Stimulated activated CD4-positive, alpha-beta T cell treated with anti-CD3 and anti-CD28 coated beads, Interleukin-12 subunit alpha, Interleukin-12 subunit beta, amount 100 ng/mL, for 48 hours (primary cell): ENCODE data around the gene BTBD17.
"Not testable (repeated sequence)": the region's sequence is repeated elsewhere in the genome, so short reads cannot be mapped to it uniquely, and the experiment has no call there.

Experiments
- DNase-seq, 3 donors: peaks; one replicate each; pipeline ENCODE4 v3.0.0-alpha.2; 2020; ENCODE audit warnings: low read depth in 2 of 3, low spot score in 1 of 3

Gene BTBD17, protein sequence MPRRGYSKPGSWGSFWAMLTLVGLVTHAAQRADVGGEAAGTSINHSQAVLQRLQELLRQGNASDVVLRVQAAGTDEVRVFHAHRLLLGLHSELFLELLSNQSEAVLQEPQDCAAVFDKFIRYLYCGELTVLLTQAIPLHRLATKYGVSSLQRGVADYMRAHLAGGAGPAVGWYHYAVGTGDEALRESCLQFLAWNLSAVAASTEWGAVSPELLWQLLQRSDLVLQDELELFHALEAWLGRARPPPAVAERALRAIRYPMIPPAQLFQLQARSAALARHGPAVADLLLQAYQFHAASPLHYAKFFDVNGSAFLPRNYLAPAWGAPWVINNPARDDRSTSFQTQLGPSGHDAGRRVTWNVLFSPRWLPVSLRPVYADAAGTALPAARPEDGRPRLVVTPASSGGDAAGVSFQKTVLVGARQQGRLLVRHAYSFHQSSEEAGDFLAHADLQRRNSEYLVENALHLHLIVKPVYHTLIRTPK

DNA sequence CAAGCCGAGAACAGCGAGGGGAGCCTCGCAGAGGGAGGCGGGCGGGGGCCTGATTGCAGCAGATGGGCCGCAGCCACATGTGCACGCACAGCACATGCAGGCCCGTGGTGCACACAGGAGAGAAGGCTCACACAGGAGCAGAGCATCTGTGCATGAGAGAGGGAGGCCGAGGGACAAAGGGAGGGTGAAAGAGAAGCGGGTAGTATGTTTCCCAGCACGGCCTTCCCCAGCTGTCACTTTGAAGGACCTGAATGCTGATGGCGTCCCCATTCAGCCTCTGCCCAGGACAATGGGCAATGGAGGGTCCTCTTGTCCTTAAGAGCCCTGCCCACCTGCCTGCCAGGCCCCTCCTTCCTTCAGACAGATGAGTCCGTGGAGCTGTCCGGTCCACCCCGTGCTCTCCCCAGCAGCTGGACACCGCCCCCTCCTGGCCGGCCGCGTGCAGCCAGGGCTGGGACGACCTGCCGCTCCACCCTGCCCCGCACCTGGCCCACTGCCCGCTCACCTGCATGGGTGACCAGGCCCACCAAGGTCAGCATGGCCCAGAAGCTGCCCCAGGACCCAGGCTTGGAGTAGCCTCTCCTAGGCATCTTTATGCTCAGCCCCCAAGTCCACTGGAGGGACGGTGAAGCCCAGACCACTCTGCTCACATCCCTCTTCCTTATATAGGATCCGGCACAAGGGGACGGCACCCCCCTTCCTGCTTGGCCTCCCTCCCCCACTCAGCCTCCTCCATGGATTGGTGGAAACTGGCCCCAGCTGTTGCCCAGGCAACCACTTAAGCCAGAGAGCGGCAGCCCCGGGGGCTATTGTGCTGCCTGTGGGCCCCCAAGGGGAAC lies at the start of gene BTBD17:
BTBD17 (minus strand) TSS at position 639 of the 839 bp plus-strand sequence; CDS start at position 590, 49 bp downstream.
- DNase-seq, result no peak

DNA sequence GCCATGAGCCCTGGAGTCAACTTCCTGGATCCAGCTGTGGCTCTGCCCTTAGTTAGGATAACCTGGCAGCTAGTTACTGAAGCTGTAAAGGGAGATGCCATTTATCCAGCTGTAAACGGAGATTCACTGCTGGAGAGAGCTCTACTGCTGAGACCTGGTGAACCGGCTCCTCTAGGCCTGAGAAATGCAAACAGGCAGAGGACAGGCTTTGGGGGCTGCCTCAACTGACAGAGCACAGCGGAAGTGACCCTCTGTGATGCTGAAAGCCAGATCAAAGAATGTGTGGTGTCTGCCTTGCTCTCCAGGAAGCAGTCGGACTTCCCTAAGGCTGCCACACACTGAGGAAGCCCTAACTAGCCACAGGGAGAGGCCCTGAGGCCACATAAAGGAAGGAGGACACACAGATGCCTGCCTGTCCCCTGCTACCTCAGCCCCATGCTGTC lies 48.4 kb upstream of the BTBD17 start:
- DNase-seq, result no peak

DNA sequence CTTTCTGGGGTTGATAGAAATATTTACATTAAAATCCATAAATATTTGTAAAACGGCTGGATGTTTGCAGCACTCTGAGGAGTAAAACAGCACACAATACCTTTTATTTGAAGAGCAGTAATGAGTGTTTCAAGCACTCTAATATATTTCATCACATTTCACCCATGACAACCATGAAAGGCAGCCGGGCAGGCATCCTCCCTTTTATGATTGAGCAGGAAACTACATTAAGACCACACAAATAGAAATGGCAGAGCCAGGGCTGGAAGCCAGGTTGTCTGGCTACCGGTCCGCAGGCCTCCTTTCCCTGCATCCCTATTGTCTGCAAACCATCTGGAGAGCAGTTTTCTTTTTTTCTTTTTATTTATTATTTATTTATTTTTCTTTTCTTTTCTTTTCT lies 47.1 kb upstream of the BTBD17 start:
- no peak for DNase-seq

DNA sequence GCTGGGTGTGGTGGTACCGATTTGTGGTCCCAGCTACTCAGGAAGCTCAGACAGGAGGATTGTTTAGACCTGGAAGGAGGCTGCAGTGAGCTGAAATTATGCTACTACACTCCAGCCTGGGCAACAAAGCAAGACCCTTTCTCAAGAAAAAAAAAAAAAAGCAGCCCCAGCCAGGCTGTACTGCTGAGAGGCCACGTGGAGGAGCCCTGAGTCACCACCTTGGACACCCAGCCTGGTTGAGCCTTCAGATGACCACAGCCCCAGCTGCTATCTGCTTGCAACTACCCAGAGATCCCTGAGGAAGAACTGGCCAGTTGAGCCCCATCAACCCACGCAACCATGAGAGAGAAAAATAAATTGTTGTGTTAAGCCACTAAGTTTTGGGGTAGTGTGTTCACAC lies 46.6 kb upstream of the BTBD17 start:
- DNase-seq, result no peak

DNA sequence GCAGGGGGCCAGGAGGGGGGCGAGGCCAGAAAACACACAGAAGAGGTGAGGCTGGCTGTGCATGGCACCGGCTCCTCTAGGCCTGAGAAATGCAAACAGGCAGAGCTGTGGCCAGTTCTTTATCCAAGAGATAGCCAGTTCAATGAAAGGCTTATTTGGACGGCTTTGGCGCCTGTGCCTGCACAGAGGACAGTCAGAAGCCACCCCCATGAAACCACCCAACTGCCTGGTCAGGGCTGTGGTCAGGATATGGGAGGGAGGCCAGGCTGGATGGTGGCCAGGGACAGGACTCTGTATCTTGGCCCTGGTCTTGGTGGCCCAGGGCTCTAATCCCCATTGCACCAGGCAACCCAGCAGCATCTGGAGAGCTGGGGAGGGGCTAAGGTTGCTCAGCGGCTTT lies 45.7 kb upstream of the BTBD17 start:
- DNase-seq, result no peak

DNA sequence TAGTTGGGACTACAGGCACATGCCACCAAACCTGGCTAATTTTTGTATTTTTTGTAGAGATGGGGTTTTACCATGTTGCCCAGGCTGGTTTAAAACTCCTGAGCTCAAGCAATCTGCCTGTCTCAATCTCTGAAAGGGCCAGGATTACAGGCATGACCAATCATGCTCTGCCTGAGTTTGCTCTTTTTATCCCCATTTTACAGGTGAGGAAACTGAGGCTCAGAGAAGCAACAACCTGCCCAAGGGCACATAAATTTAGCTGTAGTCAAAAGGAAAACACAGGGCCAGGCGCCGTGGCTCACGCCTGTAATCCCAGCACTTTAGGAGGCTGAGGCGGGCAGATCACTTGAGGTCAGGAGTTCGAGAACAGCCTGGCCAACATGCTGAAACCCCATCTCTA lies 43.6 kb upstream of the BTBD17 start:
- not testable (repeated sequence) for DNase-seq

DNA sequence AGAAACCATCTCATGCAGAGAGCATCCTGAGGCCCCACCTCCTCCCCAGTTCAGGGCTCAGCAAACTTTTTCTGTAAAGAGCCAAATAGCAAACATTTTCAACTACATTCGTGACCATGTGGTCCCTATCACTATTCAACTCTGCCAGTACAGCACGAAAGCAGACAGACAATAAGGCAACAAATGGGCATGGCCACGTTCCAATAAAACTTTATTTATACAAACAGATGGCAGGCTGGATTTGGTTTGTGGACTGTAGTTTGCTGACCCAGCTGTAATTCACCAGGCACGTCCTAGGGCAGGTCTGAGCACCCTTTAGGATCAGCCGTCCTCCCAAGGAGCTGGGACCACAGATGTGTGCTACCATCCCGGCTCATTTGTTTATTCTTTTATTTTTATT lies 43.1 kb upstream of the BTBD17 start:
- no peak for DNase-seq

DNA sequence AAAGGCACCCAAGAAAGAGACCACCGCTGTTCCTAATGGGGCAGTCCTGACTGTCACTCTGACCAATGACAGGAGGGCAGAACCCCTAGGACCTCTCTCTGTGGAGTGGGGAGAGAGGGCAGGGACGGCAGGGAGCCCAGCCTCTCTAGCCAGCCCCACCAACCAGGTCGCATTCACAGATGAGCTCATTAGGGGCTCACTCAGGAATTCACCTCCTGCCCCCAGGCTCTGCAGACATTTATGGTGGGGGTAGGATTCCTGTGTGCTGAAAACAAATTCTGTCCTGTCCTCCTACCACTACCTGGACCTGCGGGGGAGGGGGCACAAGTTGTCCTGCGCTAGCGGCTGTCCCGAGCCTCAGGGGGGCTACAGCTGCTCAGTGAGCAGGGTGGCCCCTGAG lies 42.5 kb upstream of the BTBD17 start:
- no peak for DNase-seq

DNA sequence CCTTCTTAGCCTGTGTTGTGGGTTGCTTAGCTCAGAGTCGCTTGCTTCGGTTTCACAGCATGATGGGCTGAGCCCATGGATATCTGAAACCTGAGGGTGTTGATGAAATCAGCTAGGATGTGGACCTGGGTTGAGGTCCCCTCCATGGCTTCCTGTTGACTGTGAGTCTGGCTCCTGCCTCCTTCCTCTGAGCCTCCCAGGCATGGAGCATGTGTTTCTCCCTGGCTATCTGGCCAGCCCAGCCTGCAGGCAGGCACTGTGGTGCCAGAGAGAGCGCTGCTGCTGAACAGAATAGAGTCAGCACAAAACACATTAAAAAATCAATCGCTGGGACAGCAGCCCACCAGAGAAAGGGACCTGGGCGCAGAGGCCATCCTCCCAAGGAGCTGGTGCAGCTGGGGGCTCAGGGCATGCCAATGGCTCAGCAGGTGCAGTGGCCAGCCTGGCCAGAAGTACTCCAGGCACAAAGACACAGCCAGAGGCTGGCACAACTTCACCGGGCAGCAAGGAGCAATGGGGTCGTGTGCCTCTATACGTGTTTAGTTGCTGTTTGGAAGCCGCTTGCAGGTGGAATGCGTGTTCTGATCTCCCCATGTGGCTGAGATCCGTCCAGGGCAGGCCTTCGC lies 42.0 kb upstream of the BTBD17 start:
- DNase-seq, result no peak

DNA sequence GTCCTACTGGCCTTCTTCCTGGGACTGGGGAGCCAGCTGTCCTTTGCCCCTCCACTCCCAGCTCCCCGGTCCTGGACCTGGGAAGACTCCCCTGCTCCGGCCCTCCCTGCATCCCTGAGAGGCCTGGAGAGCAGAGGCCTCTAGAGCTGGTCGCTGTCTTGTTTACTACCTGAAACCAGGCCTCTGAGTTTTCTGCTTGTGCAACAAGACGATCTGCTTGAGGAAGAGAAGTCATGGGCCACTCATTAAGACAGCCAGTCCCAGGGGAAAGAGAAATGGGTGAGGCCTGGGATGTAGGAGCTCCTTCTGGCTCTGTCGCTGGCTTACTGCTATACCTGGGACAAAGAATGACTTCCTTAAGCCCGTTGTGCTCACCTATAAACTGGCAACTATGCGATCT lies 40.4 kb upstream of the BTBD17 start:
- DNase-seq, result no peak

DNA sequence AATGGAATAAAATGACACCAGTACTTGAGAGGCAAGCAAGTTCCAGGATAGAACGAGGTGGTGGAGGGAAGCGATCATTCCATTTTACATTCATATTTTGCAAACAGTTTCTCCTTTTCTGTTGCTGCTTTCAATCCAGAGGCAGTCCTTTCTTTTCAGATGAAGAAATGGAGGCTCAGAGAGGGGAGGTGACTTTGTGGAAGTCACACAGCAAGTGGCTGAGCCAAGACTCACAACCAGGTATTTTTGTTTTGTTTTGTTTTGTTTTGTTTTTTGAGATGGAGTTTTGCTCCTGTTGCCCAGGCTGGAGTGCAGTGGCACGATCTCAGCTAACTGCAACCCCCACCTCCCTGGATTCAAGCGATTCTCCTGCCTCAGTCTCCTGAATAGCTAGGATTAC lies 34.9 kb upstream of the BTBD17 start:
- DNase-seq, result no peak

DNA sequence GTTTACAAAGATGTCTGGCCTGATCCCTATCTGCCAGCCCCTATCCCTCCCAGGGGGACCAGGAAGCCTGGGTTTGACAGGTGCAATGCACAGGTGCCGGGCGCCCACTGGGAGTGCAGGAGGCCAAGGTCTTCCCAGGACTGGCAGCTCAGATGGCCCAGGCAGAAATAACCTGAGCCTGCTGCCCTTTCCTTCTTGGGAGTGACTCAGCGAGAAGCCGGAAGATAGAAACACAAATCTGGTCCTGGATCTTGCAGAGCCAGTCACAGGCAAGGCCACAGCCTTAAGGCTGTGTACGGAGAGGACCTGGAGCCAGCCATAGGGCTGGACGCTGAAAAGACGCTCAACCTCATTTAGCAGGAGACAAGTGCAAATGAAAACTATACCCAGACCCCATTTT lies 33.3 kb upstream of the BTBD17 start:
- DNase-seq, result no peak

DNA sequence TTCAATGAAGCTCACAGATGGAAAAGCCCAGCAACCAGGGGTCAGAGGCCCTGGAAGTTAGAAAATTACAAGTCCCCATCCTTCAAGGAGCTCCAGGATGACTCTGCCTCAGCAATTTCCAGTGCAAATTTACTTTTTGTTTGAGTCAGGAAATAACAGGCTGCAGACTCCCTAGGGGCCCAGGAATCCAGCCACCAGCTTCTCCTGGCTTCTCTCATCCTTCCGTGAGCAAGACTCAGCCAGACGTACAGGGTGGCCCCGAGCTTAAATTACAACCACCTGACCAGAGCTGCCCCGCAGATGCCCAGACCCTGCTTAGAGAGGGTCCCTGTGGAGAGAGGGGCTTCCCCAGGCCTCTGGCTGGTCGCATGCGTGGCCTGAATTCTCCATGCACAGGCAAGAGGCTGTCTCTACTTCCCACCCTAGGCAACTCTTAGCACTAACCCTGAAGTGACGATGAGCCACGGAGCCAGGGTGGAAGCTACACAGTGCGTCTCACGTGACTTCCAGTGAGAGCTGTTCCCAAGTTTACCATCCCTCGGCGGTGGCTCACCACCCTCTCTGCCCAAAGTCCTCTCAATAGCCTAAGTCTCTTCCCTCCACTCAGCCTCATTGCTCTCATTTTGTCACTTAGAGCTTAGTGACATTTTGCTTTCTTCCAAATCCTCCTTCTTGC lies 32.7 kb upstream of the BTBD17 start:
- no peak for DNase-seq

DNA sequence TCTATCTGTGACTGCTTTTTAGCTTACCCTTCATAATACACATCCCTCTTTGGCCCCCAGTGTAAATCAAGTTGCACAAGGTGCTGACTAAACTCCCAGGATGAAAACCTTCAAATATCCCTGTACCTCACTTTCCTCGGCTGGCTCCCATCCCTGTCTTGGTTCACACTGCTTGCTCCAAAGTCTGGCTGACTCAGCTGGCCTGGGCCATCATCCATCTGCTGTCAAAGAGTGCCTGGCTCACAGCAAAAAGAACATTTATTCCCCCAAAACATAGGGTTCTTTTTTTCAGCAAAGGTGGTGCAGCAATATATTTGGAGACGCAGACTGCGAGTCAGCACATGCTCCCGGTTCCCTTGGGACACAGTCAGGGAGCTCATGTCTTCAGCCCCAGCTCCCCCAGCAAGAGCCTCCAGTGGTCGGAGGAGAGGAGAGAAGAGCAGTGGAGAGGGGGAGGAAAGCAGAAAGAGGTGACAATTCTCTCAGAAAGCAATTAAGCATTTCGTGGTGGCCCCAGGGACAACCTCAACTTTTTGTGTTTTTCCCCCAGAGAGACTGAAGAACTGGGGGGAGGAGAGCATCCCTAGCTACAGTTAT lies 31.8 kb upstream of the BTBD17 start:
- no peak for DNase-seq

DNA sequence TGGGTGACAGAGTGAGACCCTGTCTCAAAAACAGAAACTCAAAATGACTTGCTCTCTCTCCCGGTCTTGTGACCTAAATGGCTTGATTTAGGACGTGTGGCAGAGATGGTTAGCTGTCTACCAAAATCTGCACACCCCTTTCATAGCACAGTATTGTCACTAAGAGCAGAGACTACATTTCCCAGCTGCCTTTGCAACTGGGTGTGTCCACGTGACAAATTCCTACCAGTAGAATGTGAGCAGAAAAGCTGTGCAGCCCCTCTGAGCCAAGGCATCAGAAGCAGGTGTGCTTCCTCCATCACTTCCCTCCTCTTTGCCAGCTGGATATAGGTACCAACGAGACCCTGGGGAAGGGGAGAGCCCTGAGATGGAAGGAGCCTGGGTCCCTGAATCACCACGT lies 31.2 kb upstream of the BTBD17 start:
- DNase-seq, result no peak

DNA sequence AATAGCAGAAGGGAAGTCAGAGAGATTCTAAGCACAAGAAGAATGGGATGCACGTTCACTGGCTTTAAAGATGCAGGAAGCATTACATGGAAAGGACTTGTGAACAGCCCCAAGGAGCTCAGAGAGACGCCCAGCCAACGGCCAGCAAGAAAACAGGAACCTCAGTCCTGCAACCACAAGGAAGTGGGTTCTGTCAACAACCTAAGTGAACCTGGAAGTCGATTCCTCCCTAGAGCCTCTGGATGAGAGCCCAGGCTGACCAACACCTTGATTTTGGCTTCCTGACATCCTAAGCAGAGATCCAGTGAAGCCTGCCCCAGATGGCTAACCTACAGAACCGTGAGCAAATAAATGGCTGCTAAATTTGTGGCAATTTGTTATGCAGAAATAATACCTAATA lies 30.1 kb upstream of the BTBD17 start:
- DNase-seq, result no peak

DNA sequence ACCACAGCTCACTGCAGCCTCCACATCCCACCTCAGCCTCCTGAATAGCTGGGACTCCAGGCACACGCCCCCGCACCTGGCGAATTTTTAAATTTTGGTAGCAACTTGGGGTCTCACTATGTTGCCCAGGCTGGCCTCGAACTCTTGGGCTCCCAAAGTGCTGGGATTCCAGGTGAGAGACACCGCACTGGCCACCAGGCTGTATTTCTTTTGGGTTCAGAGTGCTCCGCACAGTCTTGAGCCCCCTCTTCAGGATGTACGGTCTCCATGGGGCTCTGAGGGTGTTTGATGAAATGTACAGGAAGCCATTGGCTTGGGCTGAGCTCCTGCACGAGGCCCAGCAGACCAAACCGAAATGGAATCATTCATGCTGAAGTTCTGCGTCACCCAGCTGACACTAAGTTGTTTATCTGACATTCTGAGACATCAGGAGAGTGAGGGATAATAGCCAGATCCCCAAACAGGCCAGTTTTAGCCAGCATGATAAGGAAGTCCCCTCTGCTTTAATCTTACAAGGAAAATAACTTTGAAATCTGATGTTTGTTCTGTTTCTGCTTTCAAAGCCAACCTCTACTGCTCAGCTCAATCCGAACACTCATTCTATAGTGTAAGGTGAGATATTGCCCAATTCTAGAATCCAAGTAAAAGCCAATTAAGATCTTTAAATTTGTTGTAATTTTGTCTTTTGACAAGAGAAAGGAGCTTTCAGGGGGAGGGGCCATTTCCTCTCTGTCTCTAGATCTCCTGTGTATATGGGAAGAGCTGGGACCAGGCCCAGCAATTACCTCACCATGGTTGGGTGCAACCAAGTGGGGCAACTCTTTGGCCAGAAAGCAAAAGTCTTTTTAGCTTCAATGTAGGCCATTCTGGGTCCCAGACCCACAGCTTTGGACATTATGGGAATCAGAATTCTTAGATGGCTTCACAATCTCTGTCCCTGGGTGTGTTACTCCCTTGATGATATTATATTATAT lies 29.3 kb upstream of the BTBD17 start:
- no peak for DNase-seq

DNA sequence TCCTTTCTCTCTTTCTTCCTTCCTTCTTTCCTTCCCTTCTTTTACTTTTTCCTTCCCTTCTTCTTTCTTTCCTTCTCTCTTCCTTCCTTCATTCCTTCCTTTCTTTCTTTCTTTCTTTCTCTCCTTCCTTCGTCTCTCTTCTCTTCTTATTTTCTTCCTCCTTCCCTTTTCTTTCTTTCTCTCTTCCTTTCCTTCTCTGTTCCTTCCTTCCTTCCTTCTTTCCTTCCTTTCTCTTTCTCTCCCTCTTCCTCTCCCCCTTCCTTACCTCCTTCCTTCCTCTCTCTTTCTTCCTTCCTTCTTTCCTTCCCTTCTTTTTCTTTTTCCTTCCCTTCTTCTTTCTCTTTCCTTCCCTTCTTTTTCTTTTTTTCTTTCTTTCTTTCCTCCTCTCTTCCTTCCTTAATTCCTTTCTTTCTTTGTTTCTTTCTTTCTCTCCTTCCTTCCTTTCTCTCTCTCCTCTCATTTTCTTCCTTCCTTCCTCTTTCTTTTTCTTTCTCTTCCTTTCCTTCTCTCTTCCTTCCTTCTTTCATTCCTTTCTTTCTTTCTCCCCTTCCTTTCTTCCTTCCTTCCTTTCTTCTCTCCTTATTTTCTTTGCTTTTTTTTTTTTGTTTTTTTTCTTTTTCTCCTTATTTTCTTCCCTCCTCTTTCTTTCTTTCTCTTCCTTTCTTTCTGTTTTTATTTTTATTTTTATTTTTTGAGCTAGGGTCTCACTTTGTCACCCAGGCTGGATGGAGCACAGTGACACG lies 28.4 kb upstream of the BTBD17 start:
- DNase-seq, result no peak
